HG03432 (cell line): ENCODE measurements around the gene RBM44.

Source experiments
- ATAC-seq: cut with Tn5 transposase; IDR thresholded peaks from one replicate; pipeline ENCODE4 v1.9.1; 2021; ENCODE audit warnings: mild to moderate bottlenecking, moderate library complexity; ENCODE audit not compliant: unreplicated experiment

Gene RBM44

GRCh38 chr2:237870126-237870525, 71.5 kb downstream of the RBM44 start:
- no peak for ATAC-seq

DNA sequence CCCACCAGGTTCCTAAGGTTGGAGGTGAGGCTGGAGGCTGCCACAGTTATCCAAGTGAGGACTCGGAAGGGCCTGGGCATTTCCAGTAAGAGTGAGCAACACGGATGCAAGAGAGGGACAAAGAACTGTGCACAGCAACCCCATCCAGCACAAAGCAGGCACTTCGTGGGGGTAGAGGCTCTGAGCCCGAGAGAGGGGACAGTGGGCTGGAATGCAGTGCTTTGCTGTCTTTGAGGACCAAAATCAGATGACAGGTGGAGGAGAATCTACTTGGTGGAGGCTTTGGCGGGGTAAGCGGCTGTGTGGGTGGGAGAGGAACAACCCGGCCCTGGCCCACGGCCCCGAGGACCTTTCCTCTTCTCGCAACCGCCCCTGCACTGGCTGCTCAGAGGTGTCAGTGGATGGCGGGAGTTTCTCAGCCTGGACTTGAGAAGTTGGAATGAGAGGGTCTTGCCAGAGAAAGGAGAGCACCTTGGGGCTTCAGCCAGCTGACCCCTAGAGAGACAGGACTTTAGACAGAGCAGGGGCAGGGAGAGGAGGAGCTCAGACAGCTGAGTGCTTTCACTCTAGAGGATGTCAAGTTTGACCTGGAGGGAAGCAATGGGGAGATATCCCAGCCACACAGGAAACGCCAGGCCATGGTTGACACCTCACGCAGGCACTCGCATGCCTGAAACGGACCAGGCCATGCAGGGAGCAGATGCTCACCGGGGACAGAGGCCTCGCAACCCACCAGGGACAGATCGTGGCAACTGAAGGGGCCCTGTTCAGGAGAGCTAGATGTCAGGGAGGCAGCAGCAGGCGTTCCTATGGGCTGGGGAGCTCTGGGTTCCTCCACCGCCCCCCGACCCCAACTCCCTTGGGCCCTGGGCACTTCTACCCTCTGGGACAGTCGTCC, 72.4 kb downstream of the RBM44 start:
- no peak for ATAC-seq

GRCh38 chr2:237872178-237872887, 73.8 kb downstream of the RBM44 start:
- no peak for ATAC-seq

DNA sequence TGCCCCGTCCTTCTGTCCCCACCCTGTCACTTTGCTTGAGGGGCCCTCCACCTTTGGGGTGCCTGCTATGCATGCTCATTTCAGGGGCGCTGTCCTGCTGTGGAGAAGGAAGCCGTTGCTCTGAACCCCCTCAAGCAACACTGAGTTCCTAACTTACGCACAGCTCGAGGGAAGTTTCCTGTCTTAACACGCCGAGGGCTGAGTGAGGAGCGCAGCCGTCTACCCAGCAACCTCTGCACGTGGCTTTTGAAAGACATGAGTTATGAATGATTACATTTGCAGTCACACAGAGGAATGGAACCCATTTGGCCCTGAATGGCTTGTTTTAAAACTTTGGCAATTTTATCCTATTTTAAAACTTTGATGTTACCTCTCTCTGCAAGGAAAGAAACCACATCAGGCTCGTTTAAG, 74.8 kb downstream of the RBM44 start:
- no peak for ATAC-seq

GRCh38 chr2:237873897-237874551, 75.4 kb downstream of the RBM44 start:
- no peak for ATAC-seq

- no peak for ATAC-seq
Measured at GRCh38 chr2:237874585-237875161, 76.1 kb downstream of the RBM44 start.

GRCh38 chr2:237875256-237876060, 76.9 kb downstream of the RBM44 start:
- ATAC-seq: no peak

DNA sequence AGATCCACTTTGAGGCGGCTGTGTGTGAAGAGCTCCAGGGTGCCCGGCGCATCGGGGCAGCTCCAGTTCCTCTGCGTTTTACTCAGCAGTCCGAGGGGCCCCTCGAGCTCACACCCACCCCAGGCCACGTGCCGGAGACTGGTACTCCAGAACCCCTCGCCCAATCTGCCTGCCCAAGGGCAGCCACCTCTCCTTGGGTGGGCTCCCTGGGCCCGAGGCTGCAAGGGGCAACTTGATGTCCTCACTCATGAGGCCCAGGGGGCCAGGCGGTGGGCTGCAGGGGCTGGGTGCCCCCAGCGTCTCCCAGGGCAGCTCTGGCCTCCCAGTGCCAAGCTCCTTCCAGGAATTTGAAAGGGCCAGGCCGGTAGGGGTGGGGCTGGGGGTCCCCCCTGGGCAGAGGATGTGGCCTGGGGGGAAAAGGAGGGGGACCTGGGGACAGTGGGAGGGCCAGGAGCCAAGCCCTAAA, 77.5 kb downstream of the RBM44 start:
- ATAC-seq: no peak

DNA sequence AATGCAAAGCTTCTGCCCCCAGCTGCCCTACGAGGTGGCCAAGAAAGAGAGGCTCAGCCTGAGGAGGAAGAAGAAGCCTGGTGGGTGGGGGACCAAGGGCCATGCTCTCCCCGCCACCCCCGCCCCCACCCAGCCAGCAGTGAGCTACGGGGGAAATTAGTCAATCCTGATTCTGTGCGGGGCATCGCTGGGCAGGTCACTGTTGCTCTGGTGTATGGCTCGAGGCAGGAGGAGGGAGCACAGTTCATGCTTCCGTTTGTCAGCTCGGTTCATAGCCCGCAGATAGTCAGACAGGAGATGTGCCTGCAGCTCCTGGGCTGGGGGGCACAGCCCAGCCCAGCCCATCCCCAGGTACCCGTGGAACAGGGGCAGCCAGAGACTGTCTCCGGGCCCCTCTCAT, 78.0 kb downstream of the RBM44 start:
- no peak for ATAC-seq

DNA sequence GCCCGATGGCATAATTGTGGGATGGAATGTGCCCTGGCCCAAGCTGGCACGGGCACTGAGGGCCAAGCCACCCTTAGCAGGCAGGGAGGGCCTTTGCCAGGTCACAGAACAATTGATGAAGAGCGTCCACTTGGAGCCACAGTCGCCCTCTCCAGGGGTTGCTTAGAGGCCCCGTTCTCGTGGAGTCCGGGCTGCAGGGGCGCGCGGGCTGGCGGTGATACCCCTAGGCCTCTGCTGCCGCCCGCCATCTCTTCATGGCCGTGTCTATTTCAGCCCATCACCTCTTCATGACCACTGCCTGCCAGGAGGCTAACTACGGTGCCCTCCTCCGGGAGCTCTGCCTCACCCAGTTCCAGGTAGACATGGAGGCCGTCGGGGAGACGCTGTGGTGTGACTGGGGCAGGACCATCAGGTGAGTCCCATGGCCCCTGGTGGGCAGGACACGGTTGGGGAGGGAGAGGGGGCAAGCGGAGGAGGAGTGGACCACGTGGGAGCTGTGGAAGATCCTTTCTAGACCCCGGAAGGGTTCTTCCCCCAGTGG, 78.4 kb downstream of the RBM44 start:
- no peak for ATAC-seq

DNA sequence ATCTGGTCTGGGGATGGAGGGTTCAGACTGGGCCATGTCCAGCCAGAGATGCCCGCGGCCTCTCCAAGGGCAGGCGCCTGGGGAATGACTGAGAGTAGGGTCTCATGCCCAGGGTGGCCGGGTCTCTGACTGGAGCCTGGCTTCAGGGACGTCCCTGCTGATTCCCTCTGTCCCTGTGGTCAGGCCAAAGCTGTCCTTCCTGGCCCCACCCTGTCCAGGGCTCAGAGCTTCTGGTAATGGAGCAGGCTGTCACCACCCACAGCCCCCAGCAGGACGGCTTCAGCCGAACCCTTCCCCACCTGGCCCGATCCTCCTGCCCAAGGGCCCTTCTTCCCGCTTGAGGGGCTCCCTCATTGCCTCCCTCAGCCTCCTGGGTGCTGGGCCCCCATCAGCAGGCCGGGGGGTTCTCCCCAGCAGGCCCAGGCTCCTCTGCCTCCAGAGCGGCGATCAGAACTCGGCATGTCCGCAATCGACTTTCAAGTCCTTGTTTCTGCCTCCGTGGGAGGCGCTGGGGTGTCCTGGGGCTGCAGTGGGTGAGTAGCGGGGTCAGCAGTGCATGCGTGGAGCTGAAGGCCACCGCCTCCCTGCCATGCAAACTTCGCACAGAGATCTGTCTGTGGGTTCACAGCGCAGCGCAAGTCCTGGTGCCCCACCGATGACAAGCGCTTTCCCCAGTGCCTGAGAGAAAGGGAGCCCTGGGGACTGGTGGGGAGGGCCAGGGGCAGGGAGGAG, 79.2 kb downstream of the RBM44 start:
- ATAC-seq: no peak

DNA sequence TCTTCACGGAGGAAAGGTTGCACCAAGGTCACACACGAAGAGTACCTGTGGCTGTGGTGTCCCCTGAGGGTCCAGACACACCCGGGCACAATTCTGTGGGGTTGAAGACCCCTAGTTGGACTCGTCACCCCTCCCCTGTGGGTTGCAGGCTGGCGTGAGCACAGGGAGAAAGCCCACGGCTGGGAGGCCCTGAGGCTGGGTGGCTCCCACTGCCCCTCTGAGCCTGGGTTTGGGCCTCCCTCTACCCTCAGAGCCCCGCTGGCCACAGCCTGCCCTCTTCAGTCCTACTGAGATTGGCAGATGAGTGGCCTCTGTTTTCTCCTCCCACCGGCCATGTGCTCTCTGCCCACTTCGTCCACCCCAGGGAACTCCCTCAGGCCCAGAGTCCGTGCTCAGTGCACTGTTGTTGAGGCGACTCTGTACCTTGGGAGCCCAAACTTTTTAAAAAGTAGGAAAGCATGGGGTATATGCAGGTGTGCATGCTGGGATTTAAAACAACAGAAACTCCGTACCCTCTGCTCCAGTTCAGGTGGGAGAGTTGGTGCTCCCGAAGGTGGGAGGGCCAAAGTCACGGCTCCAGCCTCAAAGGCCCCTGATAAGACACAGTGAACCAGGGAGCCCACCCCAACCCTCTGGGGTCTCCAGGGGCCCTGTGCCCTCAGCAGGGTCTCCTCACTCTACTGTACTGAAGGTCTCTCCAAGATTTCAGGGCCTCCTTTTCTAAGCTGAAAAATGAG, 79.9 kb downstream of the RBM44 start:
- ATAC-seq: no peak

DNA sequence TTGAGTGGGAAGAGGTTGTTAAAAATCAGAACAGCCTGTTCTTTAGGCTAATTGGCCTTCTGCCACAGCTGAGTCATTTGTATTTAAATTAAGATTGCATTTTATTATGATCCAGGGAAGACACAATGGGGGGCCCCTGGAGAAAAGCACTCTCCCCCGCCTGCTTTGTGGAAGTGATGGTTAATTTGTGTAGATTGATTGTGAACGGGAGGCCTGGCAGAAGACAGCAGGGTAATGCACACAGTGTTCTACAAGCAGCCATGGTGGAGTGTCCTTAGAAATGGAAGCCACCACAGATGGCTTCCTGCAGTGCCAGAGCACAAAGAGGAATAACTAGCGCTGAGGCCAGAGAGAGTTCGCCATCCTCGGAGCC, 80.5 kb downstream of the RBM44 start:
- no peak for ATAC-seq

- ATAC-seq: no peak
Measured at GRCh38 chr2:237879991-237880560, 81.5 kb downstream of the RBM44 start.

GRCh38 chr2:237882510-237883481, 84.2 kb downstream of the RBM44 start:
- no peak for ATAC-seq

- ATAC-seq: no peak
Measured at GRCh38 chr2:237883951-237884446, 85.4 kb downstream of the RBM44 start.

DNA sequence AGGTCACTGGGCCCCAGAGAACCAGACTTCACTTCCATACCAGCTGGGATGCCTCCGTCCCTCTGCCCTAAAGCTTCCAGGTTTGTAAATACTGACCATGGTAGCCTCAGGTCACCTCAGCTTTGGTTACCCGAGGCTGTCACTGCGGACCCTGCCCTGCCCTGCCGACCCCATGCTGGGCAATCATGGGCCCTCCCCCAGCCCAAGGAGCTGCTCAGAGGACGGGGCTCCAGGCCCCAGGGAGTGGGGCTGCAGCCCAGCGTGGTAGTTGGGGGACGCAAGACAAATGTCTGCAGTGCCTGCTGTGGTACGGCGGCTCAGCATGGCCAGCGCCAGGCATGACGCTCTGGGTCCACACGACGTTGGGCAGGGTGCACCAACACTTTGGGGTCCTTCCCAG, 86.1 kb downstream of the RBM44 start:
- ATAC-seq: no peak
